PC-3 (cell line): ENCODE measurements around the gene IL1R2.

ENCODE experiments used
- CTCF ChIP-seq: fragments of 300-600 bp; sonication (generic); conservative IDR thresholded peaks from 2 replicates; pipeline ENCODE4 v1.5.1; 2017; ENCODE audit warnings: antibody characterized with exemption, low read depth, mild to moderate bottlenecking, low read length
- EZH2 ChIP-seq: fragments of 300-600 bp; sonication (generic); IDR thresholded peaks from one replicate; pipeline ENCODE4 v1.6.1; 2017; ENCODE audit warnings: antibody characterized with exemption, mild to moderate bottlenecking, low read length; ENCODE audit not compliant: unreplicated experiment

GRCh38 chr2:102066554-102066953 is 74.8 kb downstream of the IL1R2 start:
- no peak for TF ChIP-seq CTCF
- no peak for TF ChIP-seq EZH2
